C4-2B (cell line): ENCODE measurements around the gene CCER1.

ENCODE experiments used
- H3K27ac ChIP-seq: fragments of 450-650 bp; 2 replicates; pipeline ENCODE4 v1.5.1; 2017
- ZFX ChIP-seq: fragments of 450-650 bp; IDR thresholded peaks from 2 replicates; pipeline ENCODE4 v1.6.1; 2017
- TF ChIP-seq, protein P1 (sequence below): fragments of 450-650 bp; conservative IDR thresholded peaks from 2 replicates; pipeline ENCODE4 v1.5.1; 2017; ENCODE audit warnings: mild to moderate bottlenecking

The CCER1 gene

DNA sequence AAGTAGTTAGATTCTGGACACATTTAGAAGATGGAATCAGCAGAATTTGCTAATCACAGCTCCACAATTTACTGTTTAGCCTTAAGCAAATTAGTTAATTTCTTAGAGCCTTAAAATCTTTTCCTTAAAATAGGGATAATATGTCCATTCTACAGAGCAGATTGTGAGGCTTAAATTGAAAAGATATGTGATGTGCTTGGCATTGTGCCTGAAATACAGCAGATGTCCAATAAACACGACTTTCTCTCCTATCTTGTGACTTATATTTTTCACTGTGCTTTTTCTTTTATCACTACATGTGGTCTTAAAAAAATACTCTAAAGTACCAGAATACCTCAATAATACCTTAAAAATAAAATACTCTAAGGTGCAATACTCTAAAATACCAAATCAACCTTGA, 30.6 kb downstream of the CCER1 start:
- no peak overlapping the region for H3K27ac ChIP-seq
- TF ChIP-seq, protein P1, sequence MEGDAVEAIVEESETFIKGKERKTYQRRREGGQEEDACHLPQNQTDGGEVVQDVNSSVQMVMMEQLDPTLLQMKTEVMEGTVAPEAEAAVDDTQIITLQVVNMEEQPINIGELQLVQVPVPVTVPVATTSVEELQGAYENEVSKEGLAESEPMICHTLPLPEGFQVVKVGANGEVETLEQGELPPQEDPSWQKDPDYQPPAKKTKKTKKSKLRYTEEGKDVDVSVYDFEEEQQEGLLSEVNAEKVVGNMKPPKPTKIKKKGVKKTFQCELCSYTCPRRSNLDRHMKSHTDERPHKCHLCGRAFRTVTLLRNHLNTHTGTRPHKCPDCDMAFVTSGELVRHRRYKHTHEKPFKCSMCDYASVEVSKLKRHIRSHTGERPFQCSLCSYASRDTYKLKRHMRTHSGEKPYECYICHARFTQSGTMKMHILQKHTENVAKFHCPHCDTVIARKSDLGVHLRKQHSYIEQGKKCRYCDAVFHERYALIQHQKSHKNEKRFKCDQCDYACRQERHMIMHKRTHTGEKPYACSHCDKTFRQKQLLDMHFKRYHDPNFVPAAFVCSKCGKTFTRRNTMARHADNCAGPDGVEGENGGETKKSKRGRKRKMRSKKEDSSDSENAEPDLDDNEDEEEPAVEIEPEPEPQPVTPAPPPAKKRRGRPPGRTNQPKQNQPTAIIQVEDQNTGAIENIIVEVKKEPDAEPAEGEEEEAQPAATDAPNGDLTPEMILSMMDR, result no peak
- TF ChIP-seq ZFX, result no peak

DNA sequence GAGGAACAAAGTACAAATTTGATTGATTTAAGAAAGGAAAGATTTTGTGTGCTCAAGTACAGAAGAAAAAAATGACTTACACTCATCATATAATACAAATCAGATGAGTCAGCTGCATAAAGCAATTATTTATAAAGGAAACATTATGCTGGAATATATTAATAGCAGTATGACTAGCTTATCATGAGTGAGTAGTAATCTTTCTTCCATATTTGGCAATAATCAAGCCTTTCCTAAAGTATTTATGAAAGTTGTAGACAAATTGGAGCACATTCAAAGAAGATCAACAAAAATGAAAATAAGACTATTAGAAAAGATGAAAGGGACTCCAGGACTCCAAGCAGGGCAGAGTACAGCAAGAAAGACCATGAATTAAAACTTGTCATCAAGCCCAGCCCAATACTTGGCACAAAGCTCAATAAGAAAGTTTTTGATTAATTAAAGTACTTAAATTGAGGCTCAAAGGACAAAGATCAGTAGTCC, 32.8 kb downstream of the CCER1 start:
- no peak overlapping the region for H3K27ac ChIP-seq

DNA sequence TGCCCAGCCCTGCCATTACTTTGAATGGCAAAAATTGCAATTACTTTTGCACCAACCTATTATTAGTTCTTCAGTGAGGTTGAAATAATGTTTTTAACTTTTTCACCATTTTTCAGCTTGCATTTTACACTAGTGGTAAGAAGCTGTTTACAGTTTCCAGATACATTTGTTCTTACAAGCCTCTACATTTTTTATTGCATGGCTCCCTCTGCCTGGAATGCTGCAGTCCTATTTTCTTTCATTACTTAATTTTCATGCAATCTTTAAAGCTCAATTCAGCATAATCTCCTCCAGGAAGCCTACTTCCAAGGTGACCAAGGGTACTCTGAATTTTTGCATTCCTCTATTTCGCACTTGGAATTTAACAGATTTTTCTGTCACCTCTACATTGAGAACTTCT, 33.4 kb downstream of the CCER1 start:
- no peak overlapping the region for H3K27ac ChIP-seq
- TF ChIP-seq ZFX, result no peak
- TF ChIP-seq, protein P1, result no peak

More for the DNA sequence above, 32.8 kb downstream of the CCER1 start:
- TF ChIP-seq, protein P1, result no peak
- no peak for TF ChIP-seq ZFX

DNA sequence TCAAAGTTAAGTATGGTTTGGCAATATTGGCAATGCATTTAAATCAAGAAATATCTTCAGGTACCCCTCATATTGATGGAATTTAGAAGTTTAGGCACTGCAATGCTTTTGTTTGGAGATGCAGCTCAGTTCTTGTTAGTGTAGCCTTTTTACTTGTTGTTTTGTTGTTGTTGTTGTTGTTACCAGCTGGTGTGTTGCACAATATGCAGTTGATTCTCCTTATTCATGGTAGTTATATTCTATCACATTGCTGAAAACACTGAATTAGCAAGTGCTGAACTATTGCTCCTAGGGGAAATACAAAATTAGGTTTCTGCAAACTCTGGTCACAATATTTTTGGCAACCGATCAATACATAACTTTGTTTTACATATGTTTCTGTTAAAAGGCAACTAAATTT, 34.8 kb downstream of the CCER1 start:
- no peak overlapping the region for H3K27ac ChIP-seq
- TF ChIP-seq ZFX, result no peak
- TF ChIP-seq, protein P1, result no peak

DNA sequence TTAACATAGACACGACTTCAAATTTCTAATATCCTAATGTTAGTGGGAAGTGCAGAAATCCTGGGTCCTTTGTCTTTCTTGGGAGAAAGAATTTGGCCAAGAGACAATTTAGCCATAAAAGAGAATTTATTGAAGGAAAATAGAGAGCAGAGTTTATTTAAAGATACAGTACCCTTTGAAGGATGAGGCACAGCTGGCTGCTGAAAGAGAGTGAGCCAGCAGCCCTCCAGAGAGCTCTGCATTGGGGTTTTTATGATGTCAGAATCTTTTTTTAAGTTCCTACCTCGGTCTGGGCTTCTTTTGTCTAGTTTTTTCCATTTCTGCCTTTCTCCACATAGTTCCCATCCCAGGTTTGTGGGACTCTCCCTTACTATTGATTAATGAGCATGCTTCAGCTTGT, 37.5 kb downstream of the CCER1 start:
- TF ChIP-seq, protein P1, result no peak
- no peak for TF ChIP-seq ZFX
- H3K27ac ChIP-seq, result no peak overlapping the region

DNA sequence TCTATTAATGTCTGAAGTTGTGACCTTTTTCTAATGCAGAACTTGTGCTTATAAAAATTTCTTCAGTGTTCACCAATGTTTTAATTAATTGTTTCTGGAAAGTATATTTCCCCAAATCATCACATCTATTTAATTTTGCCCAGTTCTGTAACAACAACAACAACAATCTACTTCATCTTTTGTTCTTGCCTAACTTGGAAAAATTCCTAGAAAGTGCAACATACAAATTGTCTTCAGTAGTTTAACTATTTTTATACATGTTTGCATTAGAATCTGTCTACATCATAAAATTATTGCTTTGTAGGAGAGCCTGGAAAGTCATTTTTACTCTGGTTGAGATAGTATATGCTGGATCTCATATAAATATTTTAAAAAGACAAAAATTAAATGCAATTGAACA, 38.5 kb downstream of the CCER1 start:
- TF ChIP-seq, protein P1, result no peak
- TF ChIP-seq ZFX, result no peak
- H3K27ac ChIP-seq, result no peak overlapping the region

DNA sequence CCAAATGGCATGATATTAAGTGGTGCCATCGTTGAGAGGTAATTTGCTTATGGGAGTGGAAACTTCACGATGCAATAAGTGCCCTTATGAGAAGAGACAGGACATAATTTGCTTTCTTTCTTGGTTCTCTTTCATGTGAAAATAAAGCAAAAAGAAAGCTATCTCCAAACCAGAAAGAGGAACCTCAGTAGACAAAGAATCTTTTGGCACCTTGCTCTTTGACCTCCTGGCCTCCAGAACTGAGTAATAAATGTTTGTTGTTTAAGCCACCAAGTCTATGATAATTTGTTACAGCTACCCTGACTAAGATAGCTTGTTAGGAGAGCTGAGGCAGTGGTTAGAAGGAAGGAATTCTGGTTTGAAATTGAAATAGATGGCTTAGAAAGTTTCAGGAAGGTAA, 39.6 kb downstream of the CCER1 start:
- no peak for TF ChIP-seq ZFX
- TF ChIP-seq, protein P1, result no peak
- H3K27ac ChIP-seq, result no peak overlapping the region
